ENCODE measurements around the gene ATP6V0A4.

The ATP6V0A4 gene

GRCh38 chr7:138828302-138828701 lies 30.3 kb upstream of the ATP6V0A4 start:
- no peak for TF ChIP-seq EZH2 (IDR thresholded peaks at IDR 0.05; ENCODE audit: borderline replicate concordance, low read depth, low read length, severe bottlenecking)
- no peak for TF ChIP-seq CTCF (IDR thresholded peaks at IDR 0.05; ENCODE audit: borderline replicate concordance, extremely low read depth, low read length, poor library complexity, severe bottlenecking)
- Histone ChIP-seq H2AFZ (ENCODE audit: low read depth, low read length) (no peak overlapping the region), H3K4me2 (ENCODE audit: insufficient read depth, low read length) (no peak overlapping the region), H3K4me1 (ENCODE audit: insufficient read depth, low read length) (no peaks in the 10 kb centered on the region), H3K4me3 (ENCODE audit: low read depth in 1 of 2, low read length in 2 of 2) (no peak overlapping the region), H3K9ac (ENCODE audit: low read depth, low read length) (no peak overlapping the region), H3K79me2 (ENCODE audit: insufficient read depth, low read length) (no peaks in the 10 kb centered on the region), H3K27me3 (ENCODE audit: insufficient read depth, low read length, poor library complexity) (no peaks in the 10 kb centered on the region), H3K36me3 (ENCODE audit: insufficient read depth, low read length) (no peaks in the 10 kb centered on the region), H4K20me1 (ENCODE audit: insufficient read depth, low read length) (no peaks in the 10 kb centered on the region), H3K27ac (ENCODE audit: low read length) (no peak overlapping the region), H3K9me3 (ENCODE audit: insufficient read depth, low read length, severe bottlenecking) (no peaks in the 10 kb centered on the region)
- ATAC-seq (ENCODE audit: insufficient read depth, low read depth), result no peak
- DNase-seq, result no peak

- Histone ChIP-seq H3K9ac (ENCODE audit: low read depth, low read length) (no peak overlapping the region), H2AFZ (ENCODE audit: low read depth, low read length) (no peak overlapping the region), H3K27me3 (ENCODE audit: insufficient read depth, low read length, poor library complexity) (no peaks in the 10 kb centered on the region), H3K4me1 (ENCODE audit: insufficient read depth, low read length) (no peaks in the 10 kb centered on the region), H4K20me1 (ENCODE audit: insufficient read depth, low read length) (no peaks in the 10 kb centered on the region), H3K9me3 (ENCODE audit: insufficient read depth, low read length, severe bottlenecking) (no peaks in the 10 kb centered on the region), H3K4me2 (ENCODE audit: insufficient read depth, low read length) (no peak overlapping the region), H3K36me3 (ENCODE audit: insufficient read depth, low read length) (no peaks in the 10 kb centered on the region), H3K4me3 (ENCODE audit: low read depth in 1 of 2, low read length in 2 of 2) (no peak overlapping the region), H3K79me2 (ENCODE audit: insufficient read depth, low read length) (no peaks in the 10 kb centered on the region), H3K27ac (ENCODE audit: low read length) (no peak overlapping the region)
- no peak for ATAC-seq (ENCODE audit: insufficient read depth, low read depth)
- TF ChIP-seq EZH2 (IDR thresholded peaks at IDR 0.05; ENCODE audit: borderline replicate concordance, low read depth, low read length, severe bottlenecking), result no peak
- DNase-seq, result no peak
These were observed 27.2 kb upstream of the ATP6V0A4 start for GRCh38 chr7:138825049-138825721.

- H3K4me2 ChIP-seq (ENCODE audit: insufficient read depth, low read length), result no peak overlapping the region
- no peaks in the 10 kb centered on the region for H4K20me1 ChIP-seq (ENCODE audit: insufficient read depth, low read length)
- no peak for ATAC-seq (ENCODE audit: insufficient read depth, low read depth)
- no peak overlapping the region for H3K4me3 ChIP-seq (ENCODE audit: low read depth in 1 of 2, low read length in 2 of 2)
- no peak for DNase-seq
- H3K79me2 ChIP-seq (ENCODE audit: insufficient read depth, low read length), result no peaks in the 10 kb centered on the region
- H2AFZ ChIP-seq (ENCODE audit: low read depth, low read length), result no peak overlapping the region
- no peak overlapping the region for H3K27ac ChIP-seq (ENCODE audit: low read length)
- H3K36me3 ChIP-seq (ENCODE audit: insufficient read depth, low read length), result no peaks in the 10 kb centered on the region
- no peak for TF ChIP-seq EZH2 (IDR thresholded peaks at IDR 0.05; ENCODE audit: borderline replicate concordance, low read depth, low read length, severe bottlenecking)
- TF ChIP-seq CTCF (IDR thresholded peaks at IDR 0.05; ENCODE audit: borderline replicate concordance, extremely low read depth, low read length, poor library complexity, severe bottlenecking), result no peak
- no peaks in the 10 kb centered on the region for H3K9me3 ChIP-seq (ENCODE audit: insufficient read depth, low read length, severe bottlenecking)
- no peaks in the 10 kb centered on the region for H3K27me3 ChIP-seq (ENCODE audit: insufficient read depth, low read length, poor library complexity)
- H3K9ac ChIP-seq (ENCODE audit: low read depth, low read length), result no peak overlapping the region
- H3K4me1 ChIP-seq (ENCODE audit: insufficient read depth, low read length), result no peaks in the 10 kb centered on the region
These were observed 25.0 kb upstream of the ATP6V0A4 start for GRCh38 chr7:138822867-138823535.

GRCh38 chr7:138821912-138822311 lies 23.9 kb upstream of the ATP6V0A4 start:
- Histone ChIP-seq H3K4me1 (ENCODE audit: insufficient read depth, low read length) (no peaks in the 10 kb centered on the region), H3K27me3 (ENCODE audit: insufficient read depth, low read length, poor library complexity) (no peaks in the 10 kb centered on the region), H3K4me2 (ENCODE audit: insufficient read depth, low read length) (no peak overlapping the region), H3K4me3 (ENCODE audit: low read depth in 1 of 2, low read length in 2 of 2) (no peak overlapping the region), H3K36me3 (ENCODE audit: insufficient read depth, low read length) (no peaks in the 10 kb centered on the region), H3K27ac (ENCODE audit: low read length) (no peak overlapping the region), H3K79me2 (ENCODE audit: insufficient read depth, low read length) (no peaks in the 10 kb centered on the region), H3K9ac (ENCODE audit: low read depth, low read length) (no peak overlapping the region), H4K20me1 (ENCODE audit: insufficient read depth, low read length) (no peaks in the 10 kb centered on the region), H2AFZ (ENCODE audit: low read depth, low read length) (no peak overlapping the region), H3K9me3 (ENCODE audit: insufficient read depth, low read length, severe bottlenecking) (no peaks in the 10 kb centered on the region)
- ATAC-seq (ENCODE audit: insufficient read depth, low read depth) (no peak), DNase-seq (no peak)
- TF ChIP-seq CTCF (IDR thresholded peaks at IDR 0.05; ENCODE audit: borderline replicate concordance, extremely low read depth, low read length, poor library complexity, severe bottlenecking) (no peak), EZH2 (IDR thresholded peaks at IDR 0.05; ENCODE audit: borderline replicate concordance, low read depth, low read length, severe bottlenecking) (no peak)
